Stimulated activated CD8-positive, alpha-beta memory T cell treated with anti-CD3 and anti-CD28 coated beads, Interleukin-15, amount 100 ng/mL, for 1 hour (primary cell): Measurements from ENCODE around the gene EFR3B.
"Not testable (repeated sequence)": the region's sequence is repeated elsewhere in the genome, so short reads cannot be mapped to it uniquely, and the experiment has no call there.

Source experiments
- DNase-seq: peaks from one replicate; pipeline ENCODE4 v3.0.0-alpha.2; 2020; ENCODE audit warnings: low read depth

EFR3B gene

GRCh38 chr2:25105336-25106085 lies 63.6 kb downstream of the EFR3B start:
- no peak for DNase-seq

DNA sequence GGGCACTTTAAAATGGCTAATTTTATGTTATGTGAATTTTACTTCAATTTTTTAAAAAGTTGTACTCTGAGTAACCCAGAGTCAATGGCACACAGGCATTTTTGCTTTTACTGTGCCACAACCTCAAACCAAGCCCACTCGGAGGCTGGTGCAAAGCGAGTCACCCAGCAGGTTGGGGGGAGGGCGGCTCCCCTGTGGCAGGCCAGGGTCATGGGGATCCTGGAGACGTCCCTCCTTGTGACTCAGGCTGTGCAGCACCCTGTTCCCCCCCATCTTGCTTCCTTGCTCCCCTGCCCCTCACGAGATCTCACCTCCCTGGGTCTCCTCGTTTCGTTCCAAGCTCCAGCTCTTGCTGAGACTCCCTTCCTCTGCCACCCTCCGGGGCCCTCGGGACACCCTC lies 67.9 kb downstream of the EFR3B start:
- DNase-seq, result no peak

DNA sequence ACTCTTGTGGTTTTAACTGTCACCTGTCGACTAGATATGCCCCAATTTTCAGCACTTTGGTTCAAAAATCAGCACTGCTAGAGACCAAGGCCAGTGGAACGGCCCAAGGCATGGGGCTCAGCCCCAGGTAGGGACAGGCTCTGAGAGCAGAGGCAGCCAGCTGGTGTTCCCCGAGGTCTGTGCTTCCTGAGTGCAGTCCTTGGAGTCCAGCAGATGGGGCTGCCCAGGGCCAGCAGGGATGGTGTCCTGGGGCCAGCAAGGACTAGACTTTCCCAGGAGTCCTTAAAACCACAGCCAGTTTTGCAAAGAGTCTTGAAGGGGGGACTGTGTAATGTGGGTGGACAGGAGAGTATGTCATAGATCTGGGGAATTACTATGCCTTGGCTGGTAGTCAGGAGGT lies 70.2 kb downstream of the EFR3B start:
- no peak for DNase-seq

DNA sequence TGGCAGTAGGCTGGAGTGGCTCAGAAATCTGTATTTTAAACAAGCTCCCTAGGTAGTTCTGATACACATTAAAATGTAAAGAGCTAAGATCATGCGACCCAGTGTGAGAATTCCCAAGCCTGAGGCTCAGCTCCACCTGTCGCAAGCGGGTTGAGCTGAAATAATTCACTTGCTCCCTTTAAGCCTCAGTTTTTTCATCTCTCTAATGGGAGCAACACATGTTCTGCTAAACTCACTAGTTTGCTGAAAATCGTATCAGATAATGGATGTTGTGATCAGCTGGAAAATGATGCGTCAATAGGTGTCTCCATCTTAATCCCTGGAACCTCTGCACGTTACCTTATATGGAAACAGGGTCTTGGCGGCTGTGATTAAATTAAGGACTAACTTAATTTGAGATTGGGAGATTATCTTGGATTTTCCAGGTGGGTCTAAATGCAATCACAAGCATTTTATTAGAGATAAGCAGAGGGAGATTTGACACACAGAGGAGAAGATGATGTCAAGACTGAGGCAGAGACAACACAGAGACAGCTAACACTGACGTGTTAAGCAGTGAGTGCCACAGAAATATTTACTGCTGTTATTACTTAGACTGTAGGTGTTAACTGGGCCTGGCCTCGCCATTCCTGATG lies 73.5 kb downstream of the EFR3B start:
- no peak for DNase-seq

DNA sequence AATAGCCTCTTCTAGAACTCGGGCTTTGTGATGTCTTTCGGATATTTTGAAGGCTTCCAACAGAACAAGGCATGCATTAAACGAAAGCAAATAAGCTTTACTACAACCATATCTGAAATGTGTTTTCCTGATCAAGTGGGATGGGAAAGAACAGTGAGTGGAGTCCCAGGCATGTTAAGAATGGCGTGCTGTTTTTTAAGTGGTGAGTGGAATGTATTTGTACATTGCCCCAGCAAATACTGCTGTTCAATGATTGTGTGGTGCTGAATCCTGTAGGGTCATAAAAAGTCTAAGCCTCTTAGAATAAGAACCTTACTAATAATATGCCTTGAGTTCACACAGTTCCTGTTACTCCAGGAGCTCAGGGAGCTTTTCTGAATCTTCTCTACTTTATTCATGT lies 74.0 kb downstream of the EFR3B start:
- DNase-seq, result no peak

DNA sequence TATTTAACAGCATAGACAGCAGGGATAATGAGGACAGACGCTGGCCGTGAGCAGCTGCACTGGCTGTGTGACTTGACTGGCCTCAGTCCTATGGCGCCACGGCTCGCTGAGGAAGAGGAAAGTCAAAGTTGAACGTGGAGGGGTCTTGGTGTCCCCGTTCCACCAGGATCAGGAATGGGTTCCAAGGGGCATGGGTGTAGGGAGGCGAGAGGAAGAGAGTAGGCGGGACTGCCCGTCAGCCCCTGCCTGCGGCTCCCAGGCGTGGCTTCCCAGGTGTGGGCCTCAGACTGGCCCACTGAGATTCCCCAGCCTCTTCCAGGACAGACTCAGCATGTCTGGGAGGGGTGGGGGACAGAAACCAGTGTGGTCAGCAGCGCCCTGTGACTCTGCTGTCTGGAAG lies 75.1 kb downstream of the EFR3B start:
- DNase-seq, result no peak

GRCh38 chr2:25119263-25119662 lies 77.4 kb downstream of the EFR3B start:
- DNase-seq, result no peak

DNA sequence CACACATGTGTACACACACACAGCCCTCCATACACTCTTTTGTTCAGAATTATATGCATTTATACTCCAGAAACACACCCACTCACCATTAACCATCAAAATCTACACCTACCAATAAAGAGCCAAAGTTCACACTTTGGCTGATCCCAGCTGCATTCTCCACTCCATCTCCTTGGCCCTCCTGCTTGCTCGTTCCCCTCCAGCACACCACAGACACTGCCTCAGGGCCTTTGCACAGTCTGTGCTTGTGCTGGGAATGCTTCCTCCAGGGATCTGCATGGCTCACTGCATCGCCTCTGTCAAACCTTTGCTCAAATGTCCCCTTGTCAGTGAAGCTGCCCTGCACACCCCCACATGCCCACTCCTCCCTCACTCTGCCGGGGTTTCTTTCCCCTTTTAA lies 80.5 kb downstream of the EFR3B start:
- no peak for DNase-seq

DNA sequence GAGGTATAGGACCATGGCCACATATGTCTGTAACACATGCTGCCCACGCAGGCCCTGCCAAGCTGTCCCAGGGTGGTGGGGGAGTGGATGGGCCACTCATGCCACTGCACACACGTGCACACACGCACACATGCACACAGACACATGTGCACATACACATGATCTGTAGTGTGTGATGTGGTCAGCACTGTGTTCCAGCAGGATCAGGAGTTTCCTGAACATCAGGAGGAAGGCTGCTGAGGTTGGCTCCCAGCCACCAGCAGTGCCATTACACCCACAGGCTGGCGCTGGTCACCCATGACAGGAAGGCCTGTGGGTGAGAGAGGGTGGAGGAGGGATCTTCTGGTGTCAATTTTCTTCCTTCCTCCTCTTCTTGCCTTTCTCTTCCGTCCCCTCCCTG lies 81.8 kb downstream of the EFR3B start:
- DNase-seq, result no peak

GRCh38 chr2:25125189-25125588 lies 83.3 kb downstream of the EFR3B start:
- no peak for DNase-seq

- DNase-seq, result no peak
Observed at GRCh38 chr2:25125976-25126375, 84.1 kb downstream of the EFR3B start.

DNA sequence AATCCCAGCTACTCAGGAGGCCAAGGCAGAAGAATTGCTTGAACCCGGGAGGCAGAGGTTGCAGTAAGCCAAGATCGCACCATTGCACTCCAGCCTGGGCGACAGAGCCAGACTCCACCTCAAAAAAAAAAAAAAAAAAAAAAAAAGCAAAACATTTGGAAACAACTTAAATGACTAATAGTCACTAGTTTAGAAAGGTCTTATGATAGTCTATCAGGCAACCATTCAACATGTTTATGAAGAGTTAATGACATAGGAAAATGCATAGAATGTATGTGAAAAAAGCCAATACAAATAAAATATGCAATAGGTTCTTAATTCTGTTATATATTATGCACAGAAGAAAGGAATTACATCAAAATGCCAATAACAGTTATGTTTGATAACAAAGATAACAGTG lies 85.2 kb downstream of the EFR3B start:
- DNase-seq, result not testable (repeated sequence)

DNA sequence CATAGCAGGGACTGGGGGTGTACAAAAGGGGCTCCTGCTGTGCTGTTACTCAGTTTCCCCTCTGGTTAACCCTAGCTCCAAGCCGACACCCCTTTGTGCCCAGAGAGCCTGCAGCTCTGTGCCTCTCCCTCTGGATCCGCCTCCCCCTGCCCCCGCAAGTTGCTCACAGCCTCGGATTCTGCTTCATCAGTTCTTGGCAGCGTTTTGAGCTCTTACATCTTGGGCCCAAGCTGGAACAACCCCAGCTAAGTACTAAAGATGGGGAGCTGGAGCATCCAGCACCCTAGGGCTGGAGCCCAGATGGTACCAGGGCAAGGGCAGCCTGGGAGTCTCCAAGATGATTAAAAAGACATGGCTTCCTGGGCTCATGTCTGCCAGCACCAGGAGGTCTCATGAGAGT lies 85.8 kb downstream of the EFR3B start:
- no peak for DNase-seq

GRCh38 chr2:25129901-25130520 lies 88.1 kb downstream of the EFR3B start:
- no peak for DNase-seq

DNA sequence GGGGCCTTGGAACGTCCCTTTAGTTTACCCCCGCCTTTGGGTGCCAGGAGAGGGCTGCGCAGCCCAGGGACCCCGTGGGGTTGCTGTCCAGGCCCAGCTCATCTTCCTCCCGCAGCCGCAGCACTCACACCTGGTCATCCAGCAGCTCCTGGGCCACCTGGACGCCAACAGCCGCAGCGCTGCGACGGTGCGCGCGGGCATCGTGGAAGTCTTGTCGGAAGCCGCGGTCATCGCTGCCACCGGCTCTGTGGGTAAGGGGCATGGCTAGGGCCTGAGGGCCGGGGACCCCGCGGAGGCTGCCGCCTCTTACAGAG lies 89.3 kb downstream of the EFR3B start:
- DNase-seq, result no peak

DNA sequence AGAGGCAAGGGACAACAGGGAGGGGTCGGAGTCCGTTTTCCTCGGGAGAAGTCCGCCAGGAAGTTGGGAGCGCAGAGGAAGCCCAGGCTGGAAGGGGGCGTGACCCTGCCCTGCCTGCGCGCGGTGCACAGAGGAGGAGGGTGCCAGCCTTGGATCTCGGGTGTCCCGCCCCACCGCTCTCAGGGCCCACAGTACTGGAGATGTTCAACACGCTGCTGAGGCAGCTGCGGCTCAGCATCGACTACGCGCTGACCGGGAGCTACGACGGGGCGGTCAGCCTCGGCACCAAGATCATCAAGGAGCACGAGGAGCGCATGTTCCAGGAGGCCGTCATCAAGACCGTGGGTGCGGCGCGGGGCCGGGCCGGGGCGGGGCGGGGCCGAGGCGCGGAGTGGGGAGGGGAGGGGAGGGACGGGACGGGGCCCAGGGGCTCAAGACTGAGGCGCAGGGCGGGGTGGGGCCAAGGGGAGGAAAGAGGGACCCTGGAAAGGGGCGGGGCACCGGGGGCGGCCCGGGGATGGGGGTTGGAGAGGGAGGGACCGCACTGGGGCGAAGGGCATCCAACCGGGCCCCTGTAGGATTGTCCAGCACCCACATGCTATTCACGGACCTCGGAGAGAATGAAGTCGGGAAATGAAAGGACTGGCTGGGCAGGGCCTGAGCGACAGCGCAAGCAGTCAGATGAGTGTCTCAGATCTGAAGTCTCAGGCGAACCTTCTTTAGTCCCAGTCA lies 89.9 kb downstream of the EFR3B start:
- no peak for DNase-seq

GRCh38 chr2:25132299-25132635 lies 90.4 kb downstream of the EFR3B start:
- no peak for DNase-seq

- no peak for DNase-seq
Observed at GRCh38 chr2:25132693-25133092, 90.8 kb downstream of the EFR3B start.

- DNase-seq, result not testable (repeated sequence)
Observed at GRCh38 chr2:25140535-25140934, 98.7 kb downstream of the EFR3B start.

DNA sequence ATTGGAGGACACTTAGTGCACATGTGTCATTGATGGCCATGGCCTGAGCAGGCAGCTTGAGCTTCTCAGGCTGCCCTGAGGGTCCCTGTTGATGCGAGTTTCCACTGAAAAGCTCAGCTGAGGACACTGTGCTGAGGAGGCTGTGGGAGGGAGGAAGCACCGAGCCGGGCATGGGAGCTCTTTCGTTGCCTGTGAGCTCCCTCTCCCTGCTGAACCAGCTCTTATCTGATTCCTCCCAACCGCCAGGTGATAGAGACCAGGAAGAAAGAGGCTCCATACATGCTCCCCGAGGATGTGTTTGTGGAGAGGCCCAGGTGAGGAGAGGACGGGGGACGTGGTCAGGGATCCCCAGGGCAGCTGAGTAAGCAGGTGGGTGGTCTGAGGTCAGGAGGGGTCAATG lies 99.2 kb downstream of the EFR3B start:
- no peak for DNase-seq

- DNase-seq, result no peak
Observed at GRCh38 chr2:25145803-25146202, 103.9 kb downstream of the EFR3B start.

- no peak for DNase-seq
Observed at GRCh38 chr2:25146896-25147295, 105.0 kb downstream of the EFR3B start.

DNA sequence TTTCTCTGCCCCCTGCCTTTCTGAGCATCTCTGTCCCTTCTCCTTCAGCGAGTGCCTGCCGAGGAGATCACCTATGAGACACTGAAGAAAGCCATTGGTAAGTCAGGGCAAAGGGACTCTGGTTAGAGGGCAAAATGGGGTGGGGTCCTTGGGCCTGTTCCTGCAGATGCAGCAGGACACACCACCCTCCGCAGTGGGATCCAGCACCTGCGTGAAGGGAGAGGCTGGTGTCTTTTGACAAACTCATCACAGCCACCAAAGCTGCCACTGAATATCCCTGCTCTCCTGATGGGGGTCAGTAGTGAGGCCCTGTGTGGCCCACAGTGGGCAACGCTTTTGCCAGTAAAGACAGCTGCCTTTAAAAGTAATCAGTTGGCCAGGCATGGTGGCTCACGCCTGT lies 107.8 kb downstream of the EFR3B start:
- no peak for DNase-seq
